Measurements from ENCODE around the gene ANAPC16. TPM values are rescaled to one million over a fixed set of nuclear protein-coding genes. Genes with fewer than 3 reads are reported as not detected.

The ANAPC16 gene
- total RNA-seq, 1 donor from 2014 or later: 53.2 TPM

- Mint-ChIP-seq H3K27me3 (ENCODE audit: low read depth) (no peaks in the 10 kb centered on the region), H3K9me3 (no peaks in the 10 kb centered on the region), H3K27ac (ENCODE audit: unreplicated experiment) (no peak overlapping the region), H3K4me1 (no peaks in the 10 kb centered on the region), H3K4me3 (no peak overlapping the region), H3K36me3 (ENCODE audit: low read depth) (peaks cover 9% of the 10 kb centered on the region)
- TF ChIP-seq, protein P1, sequence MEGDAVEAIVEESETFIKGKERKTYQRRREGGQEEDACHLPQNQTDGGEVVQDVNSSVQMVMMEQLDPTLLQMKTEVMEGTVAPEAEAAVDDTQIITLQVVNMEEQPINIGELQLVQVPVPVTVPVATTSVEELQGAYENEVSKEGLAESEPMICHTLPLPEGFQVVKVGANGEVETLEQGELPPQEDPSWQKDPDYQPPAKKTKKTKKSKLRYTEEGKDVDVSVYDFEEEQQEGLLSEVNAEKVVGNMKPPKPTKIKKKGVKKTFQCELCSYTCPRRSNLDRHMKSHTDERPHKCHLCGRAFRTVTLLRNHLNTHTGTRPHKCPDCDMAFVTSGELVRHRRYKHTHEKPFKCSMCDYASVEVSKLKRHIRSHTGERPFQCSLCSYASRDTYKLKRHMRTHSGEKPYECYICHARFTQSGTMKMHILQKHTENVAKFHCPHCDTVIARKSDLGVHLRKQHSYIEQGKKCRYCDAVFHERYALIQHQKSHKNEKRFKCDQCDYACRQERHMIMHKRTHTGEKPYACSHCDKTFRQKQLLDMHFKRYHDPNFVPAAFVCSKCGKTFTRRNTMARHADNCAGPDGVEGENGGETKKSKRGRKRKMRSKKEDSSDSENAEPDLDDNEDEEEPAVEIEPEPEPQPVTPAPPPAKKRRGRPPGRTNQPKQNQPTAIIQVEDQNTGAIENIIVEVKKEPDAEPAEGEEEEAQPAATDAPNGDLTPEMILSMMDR (conservative IDR thresholded peaks at IDR 0.05): no peak
- no peak for DNase-seq (ENCODE audit: low read depth, low spot score)
Measured at GRCh38 chr10:72177454-72177853, 38.4 kb upstream of the ANAPC16 start.

- H3K4me1 Mint-ChIP-seq: peaks cover 7% of the 10 kb centered on the region
- H3K27me3 Mint-ChIP-seq (ENCODE audit: low read depth): no peaks in the 10 kb centered on the region
- H3K4me3 Mint-ChIP-seq: no peak overlapping the region
- H3K27ac Mint-ChIP-seq (ENCODE audit: unreplicated experiment): no peak overlapping the region
- peaks cover 7% of the 10 kb centered on the region for H3K9me3 Mint-ChIP-seq
- H3K36me3 Mint-ChIP-seq (ENCODE audit: low read depth): peaks cover 28% of the 10 kb centered on the region
- TF ChIP-seq, protein P1 (conservative IDR thresholded peaks at IDR 0.05): no peak
- DNase-seq (ENCODE audit: low read depth, low spot score): no peak
Measured at GRCh38 chr10:72184156-72184555, 31.7 kb upstream of the ANAPC16 start.

DNA sequence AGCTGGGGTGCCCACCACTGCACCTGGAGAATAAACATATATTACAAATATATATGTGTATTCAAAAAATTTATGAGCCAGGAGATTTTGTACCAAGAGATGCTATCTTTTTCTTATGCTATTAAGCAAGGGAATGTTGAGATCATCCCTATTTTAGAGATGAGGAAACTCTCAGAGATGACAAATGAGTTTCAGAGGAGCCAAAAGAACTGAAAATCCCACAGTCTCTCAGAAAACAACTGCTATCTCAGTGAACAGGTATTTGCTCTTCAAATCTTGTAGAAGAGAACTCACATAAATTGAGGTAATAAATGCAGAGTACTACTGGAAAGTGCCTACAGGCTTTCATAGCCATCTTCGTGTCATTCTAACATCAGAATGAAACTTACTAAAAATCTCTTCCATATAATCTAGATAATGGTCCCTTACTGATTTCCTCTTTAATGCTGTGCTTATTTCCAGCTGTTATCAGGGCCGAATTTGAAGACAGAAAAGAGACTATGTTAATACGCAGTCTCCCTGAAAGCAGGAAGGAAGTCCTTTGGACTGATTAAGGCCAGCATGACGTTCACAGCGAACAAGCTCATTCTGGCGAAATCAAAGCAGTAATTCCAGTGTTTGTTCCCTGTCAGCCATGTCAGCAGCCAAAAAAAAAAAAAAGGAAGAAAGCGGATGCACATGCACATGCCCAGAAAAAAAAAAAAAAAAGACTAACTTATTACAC, 29.4 kb upstream of the ANAPC16 start:
- Mint-ChIP-seq H3K27me3 (ENCODE audit: low read depth) (no peaks in the 10 kb centered on the region), H3K27ac (ENCODE audit: unreplicated experiment) (no peak overlapping the region), H3K36me3 (ENCODE audit: low read depth) (peaks cover 28% of the 10 kb centered on the region), H3K4me3 (no peak overlapping the region), H3K4me1 (peaks cover 7% of the 10 kb centered on the region), H3K9me3 (peaks cover 7% of the 10 kb centered on the region)
- TF ChIP-seq, protein P1 (conservative IDR thresholded peaks at IDR 0.05): no peak
- no peak for DNase-seq (ENCODE audit: low read depth, low spot score)

DNA sequence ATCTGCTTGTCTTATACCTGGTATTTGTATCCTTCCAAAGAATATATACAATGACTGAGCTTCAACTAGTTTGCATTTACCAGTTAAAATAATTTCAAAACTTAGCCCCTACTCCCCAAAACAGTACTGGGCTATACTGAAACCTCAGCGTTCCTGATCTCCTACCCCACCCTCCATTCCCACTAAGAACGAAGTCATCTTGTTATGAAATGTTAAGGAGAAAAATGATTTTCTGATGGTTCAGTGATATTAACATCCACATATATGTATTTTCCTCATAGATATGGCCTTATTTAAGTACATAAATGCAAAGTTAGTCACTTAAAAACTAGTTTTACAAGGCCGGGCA, 28.9 kb upstream of the ANAPC16 start:
- DNase-seq (ENCODE audit: low read depth, low spot score): no peak
- TF ChIP-seq, protein P1 (conservative IDR thresholded peaks at IDR 0.05): no peak
- peaks cover 25% of the 10 kb centered on the region for H3K36me3 Mint-ChIP-seq (ENCODE audit: low read depth)
- H3K4me3 Mint-ChIP-seq: no peak overlapping the region
- H3K27me3 Mint-ChIP-seq (ENCODE audit: low read depth): no peaks in the 10 kb centered on the region
- peaks cover 7% of the 10 kb centered on the region for H3K4me1 Mint-ChIP-seq
- peaks cover 7% of the 10 kb centered on the region for H3K9me3 Mint-ChIP-seq
- H3K27ac Mint-ChIP-seq (ENCODE audit: unreplicated experiment): peak overlapping the region; percentile 4

DNA sequence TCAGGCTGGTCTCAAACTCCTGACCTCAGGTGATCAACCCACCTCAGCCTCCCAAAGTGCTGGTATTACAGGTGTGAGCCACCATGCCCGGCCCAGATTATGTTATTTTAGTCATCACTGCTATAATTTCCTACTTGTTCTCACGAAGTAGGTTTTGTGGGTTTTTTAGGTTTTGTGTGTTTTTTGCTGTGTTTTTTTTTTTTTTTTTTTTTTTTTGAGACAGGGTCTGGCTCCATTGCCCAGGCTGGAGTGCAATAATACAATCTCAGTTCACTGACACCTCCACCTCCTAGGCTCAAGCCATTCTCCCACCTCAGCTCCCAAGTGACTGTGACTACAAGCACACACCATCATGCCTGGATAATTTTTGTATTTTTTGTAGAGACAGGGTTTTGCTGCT, 20.9 kb upstream of the ANAPC16 start:
- Mint-ChIP-seq H3K27ac (ENCODE audit: unreplicated experiment) (no peak overlapping the region), H3K27me3 (ENCODE audit: low read depth) (no peaks in the 10 kb centered on the region), H3K4me3 (no peak overlapping the region), H3K4me1 (peaks cover 4% of the 10 kb centered on the region), H3K36me3 (ENCODE audit: low read depth) (no peaks in the 10 kb centered on the region), H3K9me3 (no peaks in the 10 kb centered on the region)
- DNase-seq (ENCODE audit: low read depth, low spot score): no peak
- TF ChIP-seq, protein P1 (conservative IDR thresholded peaks at IDR 0.05): no peak

Data from neural crest cell (in vitro differentiated cells).